B cell (primary cell): ENCODE data around the gene ATP2B3. TPM values are rescaled to one million over a fixed set of nuclear protein-coding genes. Genes with fewer than 3 reads are reported as not detected.

Experiments used
- ATAC-seq: fragments of 200-7000 bp; cut with Tn5 transposase; one replicate; pipeline ENCODE4 v1.10.0; 2021; ENCODE audit warnings: low read depth, mild to moderate bottlenecking, moderate number of reproducible peaks, moderate library complexity
- CTCF ChIA-PET: fragments of 350-600 bp; sonication (Branson Sonifier 250); formaldehyde crosslinking; loops from one replicate; lab custom pipeline; 2021; ENCODE audit warnings: antibody characterized with exemption, inconsistent platforms; lab: Charles Lee
- POLR2A ChIA-PET: fragments of 350-600 bp; sonication (Branson Sonifier 250); formaldehyde crosslinking; loops from one replicate; lab custom pipeline; 2021; ENCODE audit warnings: antibody characterized with exemption; lab: Charles Lee
- DNase-seq: peaks from one replicate; pipeline ENCODE4 v3.0.0; 2013
- H2AFZ ChIP-seq: 2 replicates; pipeline ENCODE4 v1.6.1; 2012; ENCODE audit warnings: mild to moderate bottlenecking, low read depth, low read length; ENCODE audit not compliant: insufficient read depth, poor library complexity, severe bottlenecking
- H3K27ac ChIP-seq, 2 donors: 1 replicate in 1 of 2; 2 replicates in 1 of 2; pipeline ENCODE4 v1.5.1; 2012 to 2013; ENCODE audit warnings: low read length in 2 of 2, mild to moderate bottlenecking in 2 of 2, moderate library complexity in 1 of 2
- H3K27me3 ChIP-seq, 4 experiments: fragments of 200-600 bp in 1 of 4; sonication (generic) in 1 of 4; replicated peaks in 1 of 4; 1 replicate in 2 of 4; 2 replicates in 2 of 4; pipeline versions ENCODE4 v1.6.1 to v1.7.0; 2013 to 2016; ENCODE audit warnings: low read length in 3 of 4, mild to moderate bottlenecking in 2 of 4, mixed read lengths in 1 of 4, moderate library complexity in 1 of 4; ENCODE audit not compliant: insufficient read depth in 4 of 4, control insufficient read depth in 3 of 4; ENCODE audit errors: control extremely low read depth in 1 of 4
- H3K36me3 ChIP-seq, 2 experiments: replicated peaks in 1 of 2; 1 replicate in 1 of 2; 2 replicates in 1 of 2; pipeline versions ENCODE4 v1.6.1 to v1.7.1; 2013; ENCODE audit warnings: low read length in 1 of 2; ENCODE audit not compliant: insufficient read depth in 2 of 2, control insufficient read depth in 1 of 2; ENCODE audit errors: control extremely low read depth in 1 of 2, extremely low read depth in 1 of 2
- H3K4me1 ChIP-seq, 2 donors: fragments of 200-600 bp in 1 of 2; sonication (generic) in 1 of 2; 1 replicate in 1 of 2; 2 replicates in 1 of 2; pipeline versions ENCODE4 v1.5.1 to v1.6.1; 2013 to 2017; ENCODE audit warnings: low read length in 2 of 2; ENCODE audit not compliant: control insufficient read depth in 2 of 2, insufficient read depth in 2 of 2
- H3K4me2 ChIP-seq: replicated peaks from 2 replicates; pipeline ENCODE3; 2012; ENCODE audit warnings: mild to moderate bottlenecking, low read depth, low read length; ENCODE audit not compliant: poor library complexity, severe bottlenecking
- H3K4me3 ChIP-seq, 5 experiments: fragments of 200-600 bp in 1 of 5; sonication (generic) in 1 of 5; 1 replicate in 3 of 5; 2 replicates in 2 of 5; pipeline versions ENCODE4 v1.5.1 to v1.7.0; 2011 to 2016; ENCODE audit warnings: low read length in 4 of 5, mild to moderate bottlenecking in 4 of 5, low read depth in 2 of 5, control low read depth in 1 of 5, moderate library complexity in 1 of 5; ENCODE audit not compliant: insufficient read depth in 1 of 5; ENCODE audit errors: control extremely low read depth in 1 of 5, extremely low read depth in 1 of 5
- H3K79me2 ChIP-seq: fragments of 200-600 bp; sonication (generic); one replicate; pipeline ENCODE4 v1.6.0; 2016; ENCODE audit warnings: low read length; ENCODE audit not compliant: control insufficient read depth, insufficient read depth
- H3K9ac ChIP-seq: fragments of 200-600 bp; sonication (generic); 2 replicates; pipeline ENCODE4 v1.6.1; 2017; ENCODE audit warnings: mild to moderate bottlenecking, low read length, moderate library complexity
- H3K9me3 ChIP-seq, 3 donors: one replicate each; pipeline versions ENCODE4 v1.6.1 to v1.7.1; 2013; ENCODE audit warnings: low read length in 2 of 3; ENCODE audit not compliant: control insufficient read depth in 2 of 3, insufficient read depth in 1 of 3; ENCODE audit errors: control extremely low read depth in 1 of 3
- H4K20me1 ChIP-seq: 2 replicates; pipeline ENCODE4 v1.6.0; 2012; ENCODE audit warnings: mild to moderate bottlenecking, low read length; ENCODE audit not compliant: insufficient read depth, control insufficient read depth, poor library complexity, severe bottlenecking
- H3K27ac Mint-ChIP-seq: one replicate; pipeline ENCODE4 v1.8.0; 2021; ENCODE audit warnings: mixed read lengths
- H3K27me3 Mint-ChIP-seq: one replicate; pipeline ENCODE4 v1.8.0; 2021; ENCODE audit warnings: mixed read lengths
- H3K4me1 Mint-ChIP-seq: one replicate; pipeline ENCODE4 v1.8.0; 2021; ENCODE audit warnings: mixed read lengths
- H3K4me3 Mint-ChIP-seq: one replicate; pipeline ENCODE4 v1.8.0; 2021; ENCODE audit warnings: mixed read lengths
- H3K9me3 Mint-ChIP-seq: one replicate; pipeline ENCODE4 v1.8.0; 2022; ENCODE audit warnings: mixed read lengths; ENCODE audit not compliant: insufficient read depth
- EZH2 ChIP-seq: IDR thresholded peaks from 2 replicates; pipeline ENCODE4 v1.6.1; 2012; ENCODE audit warnings: borderline replicate concordance, low read depth, mild to moderate bottlenecking, moderate library complexity, low read length; ENCODE audit not compliant: insufficient read depth, poor library complexity, severe bottlenecking
- WGBS: methylation state at CpG from one replicate; pipeline ENCODE4 v1.1.5; 2013; ENCODE audit warnings: missing lambda C conversion rate; ENCODE audit not compliant: insufficient coverage; 5-methylcytosine and 5-hydroxymethylcytosine counted together
- intact Hi-C: fragments of 100-400 bp; cut with micrococcal nuclease; formaldehyde crosslinking; loops from one replicate; pipeline ENCODE4 v1.10.0; 2022
- polyA minus RNA-seq: library from RNA; depleted of rRNA, polyadenylated mRNA; stranded (reverse); fragments of >200 nt; gene quantifications from 2 replicates; pipeline ENCODE4 v1.2.3, GENCODE V29; 2012
- polyA plus RNA-seq: library from polyadenylated mRNA; depleted of rRNA; stranded (reverse); fragments of >200 nt; gene quantifications from 2 replicates; pipeline ENCODE4 v1.2.3, GENCODE V29; 2012
- total RNA-seq, 2 donors: library from RNA; stranded (reverse); fragments of 120-200 nt in 1 of 2; gene quantifications; 1 replicate in 1 of 2; 2 replicates in 1 of 2; pipeline versions ENCODE4 v1.2.3 to v1.2.4, GENCODE V29; 2013 to 2022
- TF ChIP-seq, protein P1 (sequence below): fragments of 200-600 bp; IDR thresholded peaks from one replicate; pipeline ENCODE4 v1.8.0; 2022; ENCODE audit warnings: antibody characterized with exemption, mild to moderate bottlenecking

The ATP2B3 gene
- not detected in 2 replicates for total RNA-seq
- 0.02 TPM for total RNA-seq (2013)
- not detected in 2 replicates for polyA plus RNA-seq
- polyA minus RNA-seq: not detected in 2 replicates

DNA sequence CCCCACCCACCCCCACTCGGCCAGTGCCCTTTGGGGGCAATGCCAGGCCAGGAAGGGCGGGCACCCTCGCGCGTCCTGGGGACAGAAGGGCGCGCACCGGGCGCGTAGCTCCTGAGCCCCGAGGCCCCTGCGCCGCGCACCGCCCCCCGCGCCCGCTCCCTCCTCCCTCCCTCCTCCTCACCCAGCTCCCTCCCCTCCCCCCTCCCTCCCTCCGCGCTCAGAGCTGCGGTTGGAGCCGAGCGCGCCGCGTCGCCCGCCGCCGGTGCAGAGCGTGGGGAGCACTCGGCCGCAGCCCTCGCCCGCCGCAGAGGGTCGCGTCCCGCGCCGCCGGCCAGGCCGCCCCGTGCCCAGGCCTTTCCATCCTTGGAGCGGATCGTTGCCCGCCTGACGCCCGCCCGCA is at the start of gene ATP2B3:
Gene ATP2B3 (plus strand): TSS at position 220 of the 400 bp plus-strand sequence. CDS start 18,606 bp downstream, outside the sequence.
- Mint-ChIP-seq H3K9me3 (no peaks in the 10 kb centered on the region), H3K27ac (no peak within 1 kb of the TSS), H3K27me3 (peaks cover 16% of the 10 kb centered on the region), H3K4me3 (no peak within 1 kb of the TSS), H3K4me1 (peaks cover 3% of the 10 kb centered on the region)
- Histone ChIP-seq H4K20me1 (no peaks in the 10 kb centered on the region), H3K4me1 (no peaks in the 10 kb centered on the region), H3K27me3 (peaks cover 0 to 16% (median 0%) of the 10 kb centered on the region in 4 experiments), H3K9ac (no peak within 1 kb of the TSS), H3K36me3 (no peaks in the 10 kb centered on the region), H3K79me2 (no peaks in the 10 kb centered on the region), H3K27ac (no peak within 1 kb of the TSS), H3K4me3 (no peak within 1 kb of the TSS), H3K9me3 (no peaks in the 10 kb centered on the region), H2AFZ (no peak within 1 kb of the TSS), H3K4me2 (no peak within 1 kb of the TSS)
- ChIA-PET POLR2A (no interaction called here), CTCF (no interaction called here)
- DNase-seq (no peak), ATAC-seq (no peak)
- WGBS: 5% methylated on average over 43 of the region's 50 CpGs
- TF ChIP-seq, protein P1, sequence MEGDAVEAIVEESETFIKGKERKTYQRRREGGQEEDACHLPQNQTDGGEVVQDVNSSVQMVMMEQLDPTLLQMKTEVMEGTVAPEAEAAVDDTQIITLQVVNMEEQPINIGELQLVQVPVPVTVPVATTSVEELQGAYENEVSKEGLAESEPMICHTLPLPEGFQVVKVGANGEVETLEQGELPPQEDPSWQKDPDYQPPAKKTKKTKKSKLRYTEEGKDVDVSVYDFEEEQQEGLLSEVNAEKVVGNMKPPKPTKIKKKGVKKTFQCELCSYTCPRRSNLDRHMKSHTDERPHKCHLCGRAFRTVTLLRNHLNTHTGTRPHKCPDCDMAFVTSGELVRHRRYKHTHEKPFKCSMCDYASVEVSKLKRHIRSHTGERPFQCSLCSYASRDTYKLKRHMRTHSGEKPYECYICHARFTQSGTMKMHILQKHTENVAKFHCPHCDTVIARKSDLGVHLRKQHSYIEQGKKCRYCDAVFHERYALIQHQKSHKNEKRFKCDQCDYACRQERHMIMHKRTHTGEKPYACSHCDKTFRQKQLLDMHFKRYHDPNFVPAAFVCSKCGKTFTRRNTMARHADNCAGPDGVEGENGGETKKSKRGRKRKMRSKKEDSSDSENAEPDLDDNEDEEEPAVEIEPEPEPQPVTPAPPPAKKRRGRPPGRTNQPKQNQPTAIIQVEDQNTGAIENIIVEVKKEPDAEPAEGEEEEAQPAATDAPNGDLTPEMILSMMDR: no peak
- no peak for TF ChIP-seq EZH2
- intact Hi-C loops: no loop called here

GRCh38 chrX:153468008-153468580 is 49.3 kb upstream of the ATP2B3 start:
- no peak overlapping the region for H3K27ac ChIP-seq
- CTCF ChIA-PET: no interaction called here
- TF ChIP-seq, protein P1: no peak
- no peak for TF ChIP-seq EZH2
- Mint-ChIP-seq H3K27me3 (no peaks in the 10 kb centered on the region), H3K4me1 (peaks cover 11% of the 10 kb centered on the region), H3K27ac (no peak overlapping the region), H3K9me3 (no peaks in the 10 kb centered on the region), H3K4me3 (no peak overlapping the region)
- intact Hi-C loops: no loop called here
- H3K4me1 ChIP-seq: peaks cover 5 to 12% of the 10 kb centered on the region in 2 donors
- WGBS: 100% methylated on average over 2 of the region's 12 CpGs
- peaks cover 0 to 4% of the 10 kb centered on the region in 2 experiments for H3K36me3 ChIP-seq
- POLR2A ChIA-PET: no interaction called here
- no peak overlapping the region for H3K4me2 ChIP-seq
- no peak overlapping the region for H3K4me3 ChIP-seq
- no peaks in the 10 kb centered on the region for H4K20me1 ChIP-seq
- no peak overlapping the region for H2AFZ ChIP-seq
- ATAC-seq (no peak), DNase-seq (no peak)
- H3K27me3 ChIP-seq: no peaks in the 10 kb centered on the region
- no peaks in the 10 kb centered on the region for H3K9me3 ChIP-seq
- no peak overlapping the region for H3K9ac ChIP-seq
- peaks cover 28% of the 10 kb centered on the region for H3K79me2 ChIP-seq
